GM19438 (cell line): ENCODE data around the gene U2AF1L4.

Source experiments
- ATAC-seq: cut with Tn5 transposase; IDR thresholded peaks from one replicate; pipeline ENCODE4 v1.9.1; 2021; ENCODE audit warnings: low read depth; ENCODE audit not compliant: unreplicated experiment

The U2AF1L4 gene, protein sequence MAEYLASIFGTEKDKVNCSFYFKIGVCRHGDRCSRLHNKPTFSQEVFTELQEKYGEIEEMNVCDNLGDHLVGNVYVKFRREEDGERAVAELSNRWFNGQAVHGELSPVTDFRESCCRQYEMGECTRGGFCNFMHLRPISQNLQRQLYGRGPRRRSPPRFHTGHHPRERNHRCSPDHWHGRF

DNA sequence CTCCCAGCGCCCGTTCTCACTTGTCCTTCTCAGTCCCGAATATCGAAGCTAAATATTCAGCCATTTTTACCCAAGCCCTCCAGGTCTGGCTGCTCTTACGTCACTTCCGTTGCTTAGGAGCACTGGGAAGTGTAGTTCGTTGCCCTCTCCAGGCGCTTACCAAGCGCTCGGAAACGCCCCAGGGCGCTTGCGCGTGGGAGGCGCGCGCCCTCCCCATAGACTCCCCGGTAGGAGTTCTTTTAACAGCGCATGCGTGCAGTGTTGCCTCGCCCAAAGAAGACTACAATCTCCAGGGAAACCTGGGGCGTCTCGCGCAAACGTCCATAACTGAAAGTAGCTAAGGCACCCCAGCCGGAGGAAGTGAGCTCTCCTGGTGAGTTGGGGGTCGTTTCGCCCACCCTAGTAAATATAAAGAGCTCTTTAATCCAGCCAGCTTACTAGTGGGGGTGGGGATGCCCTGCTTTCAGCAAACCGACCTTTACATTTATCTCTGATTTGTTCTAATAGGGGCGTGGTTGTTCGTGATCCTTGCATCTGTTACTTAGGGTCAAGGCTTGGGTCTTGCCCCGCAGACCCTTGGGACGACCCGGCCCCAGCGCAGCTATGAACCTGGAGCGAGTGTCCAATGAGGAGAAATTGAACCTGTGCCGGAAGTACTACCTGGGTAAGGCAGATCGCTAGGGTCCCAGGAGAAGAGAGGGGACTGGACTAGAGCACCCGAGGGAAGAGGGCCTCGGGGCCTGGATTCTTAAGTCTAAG, at the start of gene U2AF1L4, which contains the start of gene PSENEN:
Gene U2AF1L4 (minus strand): TSS at position 91 of the 759 bp plus-strand sequence. CDS start 27 bp downstream, at position 64.
Gene PSENEN (plus strand): TSS at position 324 of the 759 bp plus-strand sequence. CDS start 280 bp downstream, at position 604.
- peak; percentile 36 for ATAC-seq

DNA sequence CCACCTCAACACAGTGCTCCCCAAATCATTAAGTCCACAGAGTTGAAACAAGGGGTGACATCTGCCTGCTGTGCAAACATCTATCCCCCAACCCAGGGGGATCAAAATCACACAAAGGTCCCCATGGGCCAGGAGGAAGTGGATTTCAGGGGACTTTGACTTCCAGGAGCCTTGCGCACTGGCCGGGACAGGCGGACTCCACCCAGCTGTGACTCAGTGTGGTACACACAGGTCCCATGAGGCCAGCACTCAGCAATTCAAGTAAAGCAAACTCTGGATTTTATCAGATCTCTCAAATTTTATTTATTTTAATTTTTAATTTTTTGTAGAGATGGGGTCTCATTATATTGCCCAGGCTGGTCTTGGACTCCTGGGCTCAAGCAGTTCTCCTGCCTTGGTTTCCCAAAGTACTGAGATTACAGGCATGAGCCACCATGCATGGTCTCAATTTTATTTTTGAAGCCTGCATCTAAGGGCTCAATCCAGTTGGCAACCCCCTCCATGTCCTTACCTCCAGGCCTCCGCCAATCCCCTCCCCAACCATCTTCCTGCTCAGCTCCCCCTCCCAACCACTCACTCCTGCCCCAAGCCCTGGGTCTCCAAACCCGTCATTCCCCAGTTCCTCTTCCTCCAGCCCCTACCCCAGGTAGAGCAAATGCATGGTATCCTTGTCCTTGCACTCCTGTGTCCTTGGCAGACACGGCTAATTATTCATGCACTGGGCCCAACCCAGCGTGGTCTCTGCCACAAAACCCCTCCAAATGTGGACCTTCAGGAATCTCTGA, 48.4 kb upstream of the U2AF1L4 start:
- ATAC-seq: no peak

DNA sequence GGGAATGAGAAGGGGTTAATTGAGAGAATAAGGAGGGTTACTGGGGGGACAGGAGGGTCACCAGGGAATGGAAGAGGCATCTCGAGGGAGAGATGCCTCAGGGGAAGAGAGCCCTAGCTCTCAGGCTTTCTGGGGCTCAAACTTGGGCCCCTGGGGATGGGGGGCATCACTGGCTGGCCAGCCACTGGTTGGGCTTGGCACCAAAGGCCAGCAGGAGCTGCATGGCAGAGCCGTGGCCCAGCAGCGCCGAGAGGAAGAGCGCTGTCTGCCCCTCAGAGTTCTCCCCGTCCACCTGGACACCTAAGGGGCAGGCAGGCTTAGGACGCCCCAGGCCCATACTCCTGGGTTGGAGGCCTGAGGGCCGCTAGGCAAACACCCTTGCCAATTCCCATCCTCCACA, 47.7 kb upstream of the U2AF1L4 start:
- no peak for ATAC-seq

DNA sequence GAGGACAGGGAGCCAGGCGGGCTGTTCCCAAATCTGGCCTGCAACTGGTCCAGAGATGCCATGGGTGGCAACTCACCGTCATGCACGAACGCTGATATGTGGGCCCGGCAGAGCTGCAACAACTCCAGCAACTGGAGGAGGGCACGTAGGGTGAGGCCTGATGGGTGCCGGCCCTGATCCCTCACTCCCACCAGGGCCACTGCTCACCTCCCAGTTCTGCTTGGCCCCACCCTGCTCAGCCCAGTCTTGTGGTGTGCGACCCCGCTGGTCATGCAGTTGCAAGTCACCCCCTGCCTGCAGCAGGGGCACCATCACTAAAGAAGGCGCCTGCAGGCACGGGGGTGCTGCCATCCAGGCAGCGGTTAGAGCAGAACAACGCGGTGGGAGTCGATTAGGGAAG, 47.1 kb upstream of the U2AF1L4 start:
- no peak for ATAC-seq

DNA sequence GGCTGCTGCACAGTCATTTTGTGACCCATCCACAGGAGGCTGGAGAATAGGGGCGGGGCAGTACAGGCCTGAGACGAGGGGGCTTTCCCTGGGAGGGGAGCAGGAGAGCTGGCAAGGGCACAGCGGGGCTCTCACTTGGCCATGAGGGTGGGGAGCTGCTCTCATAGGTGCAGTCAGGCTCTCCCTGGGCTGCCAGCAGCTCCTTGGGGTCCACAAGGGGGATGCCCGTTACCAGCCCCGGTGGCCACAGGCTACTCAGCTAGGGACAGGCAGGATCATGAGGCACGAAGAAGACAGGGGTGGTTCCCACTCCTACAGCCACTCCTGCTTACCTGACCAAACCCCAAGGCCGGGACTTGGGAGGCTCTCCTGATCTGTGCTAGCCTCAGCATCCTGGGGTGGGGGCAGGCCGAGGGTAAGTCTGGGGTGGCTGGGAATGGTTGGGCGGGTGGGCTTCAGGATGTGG, 46.6 kb upstream of the U2AF1L4 start:
- no peak for ATAC-seq

DNA sequence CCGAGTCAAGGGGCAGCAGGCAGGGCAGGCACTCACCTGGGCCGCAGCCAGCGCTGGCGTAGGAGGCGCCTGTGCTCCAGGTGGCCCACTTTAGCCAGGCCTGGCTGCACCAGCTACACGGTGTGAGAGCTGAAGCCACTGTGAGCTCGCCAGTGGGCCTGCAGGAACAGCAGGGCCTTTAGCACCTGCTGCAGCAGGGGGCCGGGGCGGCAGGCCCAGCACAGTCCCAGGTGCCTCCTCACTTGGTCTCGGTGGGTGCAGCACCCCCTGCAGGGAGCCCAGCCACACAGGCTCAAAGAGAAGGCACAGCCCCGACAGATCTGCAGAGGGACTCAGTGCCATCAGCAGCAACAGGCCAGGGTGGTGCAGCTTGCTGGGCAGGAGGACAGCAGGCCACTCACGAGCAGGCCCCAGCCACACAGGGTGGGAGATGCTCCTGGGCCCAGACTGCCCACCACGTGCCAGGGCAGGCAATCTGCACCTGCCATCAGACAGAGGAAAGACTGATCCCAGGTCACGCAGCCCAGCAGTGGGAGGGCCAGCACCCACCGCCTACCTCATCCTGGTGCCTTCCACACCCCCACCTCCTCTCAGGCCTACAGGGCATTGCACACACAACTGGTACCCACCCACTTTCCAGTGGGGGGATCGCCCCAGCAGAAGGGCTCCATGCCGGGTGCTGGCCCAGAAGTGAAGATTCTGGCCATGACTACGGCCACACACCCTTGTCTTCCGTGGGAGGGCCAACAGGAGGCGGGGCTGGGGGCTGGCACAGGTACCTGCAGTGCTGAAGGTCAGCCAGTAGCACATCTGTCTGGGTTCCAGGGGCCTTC, 46.0 kb upstream of the U2AF1L4 start:
- ATAC-seq: no peak

DNA sequence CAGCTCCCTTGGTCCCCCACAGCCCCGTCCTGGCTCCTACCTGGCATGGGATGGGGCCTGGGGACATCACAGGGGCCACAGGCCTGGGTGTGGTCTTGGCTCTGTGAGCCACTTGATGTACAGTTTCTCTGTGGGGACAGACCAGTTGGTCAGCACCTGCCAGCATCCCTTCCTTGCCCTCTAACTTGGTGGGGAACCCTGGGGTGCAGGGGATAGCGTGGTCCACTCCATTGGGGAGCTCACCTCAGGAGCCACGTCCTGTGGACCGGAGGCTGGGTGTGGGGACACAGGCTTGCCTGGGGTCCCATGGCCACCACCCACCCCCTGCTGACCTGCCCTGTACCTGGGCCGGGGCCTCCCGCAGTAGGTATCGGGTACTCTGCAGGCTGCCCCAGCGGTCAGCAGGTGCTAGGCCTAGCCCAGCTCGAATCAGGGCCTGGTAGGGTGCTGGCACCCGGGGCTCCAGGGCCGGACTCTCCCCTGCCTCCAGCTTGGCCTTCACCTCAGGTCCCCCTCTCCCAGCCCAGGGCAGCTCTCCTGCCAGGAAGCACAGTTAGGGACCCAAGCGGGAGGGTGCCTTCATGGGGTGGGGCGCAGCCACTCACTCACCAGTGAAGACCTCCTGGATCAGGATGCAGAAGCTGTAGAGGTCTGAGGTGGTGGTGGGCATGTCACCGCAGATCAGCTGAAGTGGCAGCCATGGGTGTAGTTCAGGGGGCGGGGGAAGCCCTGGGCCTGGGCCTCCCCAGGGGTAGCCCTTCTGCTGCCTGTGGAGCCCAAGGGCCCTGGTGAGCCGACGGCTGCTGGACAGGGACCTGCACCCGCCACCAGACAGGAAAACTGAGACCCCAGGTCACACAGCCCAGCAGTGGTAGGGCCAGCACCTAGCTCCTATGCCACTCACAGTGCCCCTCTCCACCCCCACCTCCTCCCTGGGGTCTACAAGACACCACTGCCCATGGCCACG, 45.0 kb upstream of the U2AF1L4 start:
- ATAC-seq: no peak

DNA sequence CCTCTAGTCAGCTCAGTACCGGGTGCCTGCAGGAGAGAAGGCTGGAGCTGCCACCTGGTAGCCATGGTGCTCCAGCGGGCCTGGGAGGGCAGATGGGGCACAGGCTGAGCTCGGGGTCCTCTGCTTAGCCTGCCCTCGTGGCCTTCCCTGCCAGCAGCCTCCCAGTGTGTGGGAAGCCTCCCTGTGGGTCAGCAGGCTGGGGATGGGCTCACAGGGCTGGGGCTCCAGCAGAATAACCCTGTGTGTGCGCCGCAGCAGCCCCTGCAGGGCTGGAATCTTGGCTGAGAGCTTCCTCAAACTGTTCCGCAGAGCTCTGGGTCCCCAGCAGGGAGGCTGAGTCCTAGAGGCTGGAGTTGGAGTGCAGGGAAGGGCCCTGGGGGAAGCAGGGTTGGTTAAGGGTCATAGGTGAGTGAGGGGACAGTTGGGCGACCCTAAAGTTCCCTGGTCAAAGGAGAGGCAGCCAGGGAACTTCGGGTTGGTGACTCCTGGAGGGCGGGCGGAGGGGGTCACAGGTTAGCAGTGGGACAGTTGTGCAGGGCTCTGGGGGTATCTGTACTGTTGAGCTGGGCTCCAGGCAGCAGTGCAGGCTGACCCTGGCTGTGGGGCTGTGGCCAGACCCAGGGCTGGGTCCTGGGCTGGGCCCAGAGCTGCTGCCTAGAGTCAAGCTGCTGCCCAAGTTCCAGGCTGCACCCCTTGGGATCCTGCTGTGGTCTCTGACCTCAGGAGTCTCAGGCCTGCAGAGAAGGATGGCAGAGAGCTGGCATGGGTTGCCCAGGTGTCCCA, 44.2 kb upstream of the U2AF1L4 start:
- ATAC-seq: no peak

DNA sequence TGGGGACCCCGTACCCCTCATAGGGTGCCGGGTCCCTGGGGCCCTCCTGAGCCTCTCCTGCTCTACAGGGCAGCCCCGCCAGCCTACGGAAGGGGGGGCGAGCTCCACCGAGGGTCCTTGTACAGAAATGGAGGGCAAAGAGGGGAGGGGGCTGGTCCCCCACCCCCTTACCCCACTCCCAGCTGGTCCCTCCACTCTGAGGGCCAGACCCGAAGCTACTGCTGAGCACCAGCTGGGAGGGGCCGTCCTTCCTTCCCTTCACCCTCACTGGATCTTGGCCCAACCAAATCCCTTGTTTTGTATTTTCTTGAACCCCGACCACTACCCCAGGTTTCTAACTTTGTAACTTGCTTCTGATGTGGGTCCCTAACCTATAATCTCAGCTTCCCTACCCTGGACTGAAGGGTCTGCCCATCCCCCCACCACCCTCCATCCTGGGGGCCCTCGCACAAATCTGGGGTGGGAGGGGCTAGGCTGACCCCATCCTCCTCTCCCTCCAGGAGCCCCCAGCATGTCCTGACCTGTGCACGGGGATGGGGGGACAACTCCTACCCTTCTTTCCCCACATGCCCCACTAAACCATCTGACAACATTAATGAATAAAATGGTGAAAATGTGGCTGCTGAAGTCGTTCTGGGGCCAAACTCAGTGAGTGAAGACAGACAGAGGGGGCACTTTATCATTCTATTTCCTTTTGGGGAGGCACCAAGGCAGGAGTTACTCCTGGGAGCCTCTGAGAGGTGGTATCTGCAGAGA, 43.2 kb upstream of the U2AF1L4 start:
- no peak for ATAC-seq

DNA sequence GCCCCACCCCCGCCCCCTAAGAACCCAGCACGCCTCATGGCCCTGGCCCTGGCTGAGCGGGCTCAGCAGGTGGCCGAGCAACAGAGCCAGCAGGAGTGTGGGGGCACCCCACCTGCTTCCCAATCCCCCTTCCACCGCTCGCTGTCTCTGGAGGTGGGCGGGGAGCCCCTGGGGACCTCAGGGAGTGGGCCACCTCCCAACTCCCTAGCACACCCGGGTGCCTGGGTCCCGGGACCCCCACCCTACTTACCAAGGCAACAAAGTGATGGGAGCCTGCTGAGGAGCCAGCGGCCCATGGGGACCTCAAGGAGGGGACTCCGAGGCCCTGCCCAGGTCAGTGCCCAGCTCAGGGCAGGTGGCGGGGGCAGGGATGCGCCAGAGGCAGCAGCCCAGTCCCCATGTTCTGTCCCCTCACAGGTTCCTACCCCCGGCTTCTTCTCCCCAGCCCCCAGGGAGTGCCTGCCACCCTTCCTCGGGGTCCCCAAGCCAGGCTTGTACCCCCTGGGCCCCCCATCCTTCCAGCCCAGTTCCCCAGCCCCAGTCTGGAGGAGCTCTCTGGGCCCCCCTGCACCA, 42.1 kb upstream of the U2AF1L4 start:
- no peak for ATAC-seq

DNA sequence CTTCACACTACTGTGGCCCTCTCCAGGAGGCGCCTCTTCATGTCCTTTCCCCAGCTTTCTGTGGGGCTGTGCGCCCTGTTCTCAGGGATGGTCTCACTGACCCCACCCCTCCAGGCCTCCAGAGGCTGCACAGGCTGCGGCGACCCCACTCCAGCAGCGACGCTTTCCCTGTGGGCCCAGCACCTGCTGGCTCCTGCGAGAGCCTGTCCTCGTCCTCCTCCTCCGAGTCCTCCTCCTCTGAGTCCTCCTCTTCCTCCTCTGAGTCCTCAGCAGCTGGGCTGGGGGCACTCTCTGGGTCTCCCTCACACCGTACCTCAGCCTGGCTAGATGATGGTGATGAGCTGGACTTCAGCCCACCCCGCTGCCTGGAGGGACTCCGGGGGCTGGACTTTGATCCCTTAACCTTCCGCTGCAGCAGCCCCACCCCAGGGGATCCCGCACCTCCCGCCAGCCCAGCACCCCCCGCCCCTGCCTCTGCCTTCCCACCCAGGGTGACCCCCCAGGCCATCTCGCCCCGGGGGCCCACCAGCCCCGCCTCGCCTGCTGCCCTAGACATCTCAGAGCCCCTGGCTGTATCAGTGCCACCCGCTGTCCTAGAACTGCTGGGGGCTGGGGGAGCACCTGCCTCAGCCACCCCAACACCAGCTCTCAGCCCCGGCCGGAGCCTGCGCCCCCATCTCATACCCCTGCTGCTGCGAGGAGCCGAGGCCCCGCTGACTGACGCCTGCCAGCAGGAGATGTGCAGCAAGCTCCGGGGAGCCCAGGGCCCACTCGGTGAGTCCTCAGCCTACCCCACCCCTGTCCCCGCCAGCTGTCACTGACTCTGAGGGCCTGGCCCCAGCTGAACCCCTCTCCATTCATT, 41.3 kb upstream of the U2AF1L4 start:
- no peak for ATAC-seq

DNA sequence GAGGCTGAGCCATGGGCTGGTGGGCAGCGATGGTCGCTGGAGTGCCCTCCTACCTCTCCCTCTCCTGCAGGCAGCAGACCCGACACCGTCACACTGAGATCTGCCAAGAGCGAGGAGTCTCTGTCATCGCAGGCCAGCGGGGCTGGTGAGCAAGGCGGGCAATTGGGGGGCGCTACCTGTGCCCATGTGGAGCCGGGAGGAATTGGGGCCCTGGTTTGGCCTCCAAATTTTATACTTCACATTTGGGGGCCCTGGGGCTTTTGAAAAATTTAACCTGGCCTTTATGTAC, 40.1 kb upstream of the U2AF1L4 start:
- ATAC-seq: no peak

DNA sequence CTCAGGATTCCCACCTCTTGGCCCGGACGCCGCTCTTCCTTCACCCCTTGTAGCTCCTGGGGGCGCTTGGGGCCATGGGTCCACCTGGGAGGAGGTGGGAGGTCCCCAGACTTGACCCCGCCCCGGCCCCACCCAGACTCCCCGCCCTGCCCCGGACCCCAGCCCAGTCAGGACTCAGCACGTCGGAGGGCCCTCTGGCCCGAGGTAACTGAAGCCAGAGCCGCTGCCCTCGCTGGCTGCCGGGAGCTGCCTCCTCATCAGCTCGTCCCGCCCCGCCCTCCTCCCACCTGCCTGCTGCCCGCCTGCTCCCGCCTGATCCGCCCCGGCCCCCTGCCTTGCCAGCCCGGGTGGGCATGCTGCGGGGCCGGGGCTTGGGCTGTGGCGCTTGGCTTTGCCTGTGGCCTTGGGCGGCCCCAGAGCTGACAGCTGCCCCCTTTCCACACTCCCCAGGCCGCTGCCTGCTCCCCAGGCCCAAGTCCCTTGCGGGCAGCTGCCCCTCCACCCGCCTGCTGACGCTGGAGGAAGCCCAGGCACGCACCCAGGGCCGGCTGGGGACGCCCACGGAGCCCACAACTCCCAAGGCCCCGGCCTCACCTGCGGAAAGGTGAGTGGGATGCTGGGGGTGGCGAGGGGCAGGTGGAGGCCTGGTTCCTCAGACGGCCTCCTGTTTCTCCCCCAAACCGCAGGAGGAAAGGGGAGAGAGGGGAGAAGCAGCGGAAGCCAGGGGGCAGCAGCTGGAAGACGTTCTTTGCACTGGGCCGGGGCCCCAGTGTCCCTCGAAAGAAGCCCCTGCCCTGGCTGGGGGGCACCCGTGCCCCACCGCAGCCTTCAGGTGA, 39.5 kb upstream of the U2AF1L4 start:
- no peak for ATAC-seq

DNA sequence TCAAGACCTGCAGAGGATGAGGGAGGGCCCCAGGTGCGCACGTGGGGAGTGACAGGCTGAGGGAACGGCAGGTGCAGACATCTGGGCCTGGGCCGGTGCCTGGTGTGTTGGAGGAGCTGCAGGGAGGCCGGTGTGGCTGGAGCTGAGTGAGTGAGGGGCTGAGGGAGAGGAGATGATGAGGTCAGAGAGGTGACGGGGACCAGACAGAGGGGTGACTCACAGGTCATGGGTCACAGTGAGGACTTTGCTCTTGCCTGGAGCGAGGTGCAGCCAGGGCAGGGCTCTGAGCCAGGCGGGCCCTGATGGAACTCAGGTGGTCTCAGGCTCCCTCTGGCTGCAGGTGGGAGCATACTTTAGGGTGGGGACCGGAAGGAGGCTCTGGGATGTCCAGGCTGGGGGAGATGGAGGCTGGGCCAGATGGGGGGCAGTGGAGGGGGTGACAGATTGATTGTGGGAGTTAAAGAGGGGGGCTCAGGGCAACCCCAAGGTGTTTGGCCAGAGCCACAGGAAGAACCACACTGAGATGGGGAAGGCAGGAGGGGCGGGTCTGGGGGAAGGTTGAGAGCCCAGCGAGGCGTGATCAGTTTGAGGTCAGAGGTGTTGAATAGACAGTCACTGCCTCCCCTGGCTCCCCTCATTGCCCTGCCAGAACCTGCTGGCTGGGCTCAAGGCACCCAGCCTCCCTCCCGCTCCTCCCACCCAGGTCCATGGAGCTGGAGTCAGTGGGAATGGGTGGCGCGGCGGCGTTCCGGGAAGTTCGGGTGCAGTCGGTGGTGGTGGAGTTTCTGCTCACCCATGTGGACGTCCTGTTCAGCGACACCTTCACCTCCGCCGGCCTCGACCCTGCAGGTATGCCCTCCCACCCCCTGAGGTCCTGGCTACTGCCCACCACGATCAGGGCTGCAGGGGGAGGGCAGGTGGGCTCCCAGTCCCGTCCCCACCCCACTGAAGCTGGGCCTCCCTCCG, 38.5 kb upstream of the U2AF1L4 start:
- ATAC-seq: no peak

DNA sequence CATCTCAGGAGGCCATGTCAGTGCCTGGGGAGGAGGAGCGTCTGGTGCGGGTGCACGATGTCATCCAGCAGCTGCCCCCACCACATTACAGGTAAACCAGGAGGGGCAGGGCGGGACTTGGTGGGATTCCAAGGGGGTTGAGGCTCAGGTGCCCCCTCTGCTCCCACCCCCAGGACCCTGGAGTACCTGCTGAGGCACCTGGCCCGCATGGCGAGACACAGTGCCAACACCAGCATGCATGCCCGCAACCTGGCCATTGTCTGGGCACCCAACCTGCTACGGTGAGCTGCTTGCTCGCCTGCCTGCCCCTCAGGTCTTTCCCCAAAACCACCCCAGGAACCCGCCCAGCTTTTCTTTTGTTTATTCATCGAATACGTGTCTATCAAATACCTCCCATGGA, 37.4 kb upstream of the U2AF1L4 start:
- ATAC-seq: no peak
